SK-N-SH (cell line): ENCODE measurements around the gene FDXACB1. TPM values are rescaled to one million over a fixed set of nuclear protein-coding genes. Genes with fewer than 3 reads are reported as not detected.

Experiments used
- CTCF ChIA-PET: fragments of 300-600, 350-600 bp; formaldehyde crosslinking; extraction: SDS; loops from one replicate; lab custom pipeline; 2021; lab: Yijun Ruan, JAX
- POLR2A ChIA-PET: fragments of 350-600 bp; sonication (Branson Sonifier 250); formaldehyde crosslinking; extraction: SDS; loops from one replicate; lab custom pipeline; 2020; ENCODE audit warnings: antibody characterized with exemption, inconsistent platforms; lab: Yijun Ruan, JAX
- DNase-seq: peaks from one replicate; pipeline ENCODE4 v3.0.0; 2012
- H2AFZ ChIP-seq: fragments of 200-600 bp; sonication (generic); 2 replicates; pipeline ENCODE4 v1.8.1; 2016; ENCODE audit warnings: antibody characterized with exemption, mild to moderate bottlenecking, low read depth
- H3F3A ChIP-seq: fragments of 200-600 bp; sonication (generic); replicated peaks from 2 replicates; pipeline ENCODE3; 2016; ENCODE audit warnings: antibody characterized with exemption, mild to moderate bottlenecking; ENCODE audit not compliant: insufficient read depth
- H3K27ac ChIP-seq, 2 experiments: fragments of 200-500 bp in 1 of 2; fragments of 200-600 bp in 1 of 2; sonication (Bioruptor generic) in 1 of 2; sonication (generic), shearing (Covaris generic) in 1 of 2; 2 replicates each; pipeline versions ENCODE4 v1.5.1 to v1.6.1; 2014 to 2016; ENCODE audit warnings: low read depth in 2 of 2, inconsistent platforms in 1 of 2, low read length in 1 of 2, mild to moderate bottlenecking in 1 of 2, mixed read lengths in 1 of 2
- H3K27me3 ChIP-seq: fragments of 200-600 bp; sonication (generic), shearing (Covaris generic); 2 replicates; pipeline ENCODE4 v1.6.1; 2016; ENCODE audit warnings: mixed run types; ENCODE audit not compliant: insufficient read depth
- H3K36me3 ChIP-seq, 2 experiments: fragments of 200-500 bp in 1 of 2; fragments of 200-600 bp in 1 of 2; sonication (Bioruptor generic) in 1 of 2; sonication (generic) in 1 of 2; replicated peaks in 1 of 2; 2 replicates each; pipeline versions ENCODE3 to v1.5.1; 2014 to 2016; ENCODE audit warnings: low read length in 1 of 2, mild to moderate bottlenecking in 1 of 2; ENCODE audit not compliant: insufficient read depth in 2 of 2, control insufficient read depth in 1 of 2
- H3K4me1 ChIP-seq, 2 experiments: fragments of 200-500 bp in 1 of 2; fragments of 200-600 bp in 1 of 2; sonication (Bioruptor generic) in 1 of 2; sonication (generic), shearing (Covaris generic) in 1 of 2; 2 replicates each; pipeline versions ENCODE4 v1.5.1 to v1.6.1; 2014 to 2016; ENCODE audit warnings: low read depth in 1 of 2, low read length in 1 of 2, mixed run types in 1 of 2; ENCODE audit not compliant: insufficient read depth in 2 of 2, control insufficient read depth in 1 of 2
- H3K4me2 ChIP-seq: fragments of 200-600 bp; sonication (generic), shearing (Covaris generic); 2 replicates; pipeline ENCODE4 v1.6.1; 2017; ENCODE audit warnings: mixed run types
- H3K4me3 ChIP-seq, 2 experiments: fragments of 200-500 bp in 1 of 2; fragments of 200-600 bp in 1 of 2; sonication (Bioruptor generic) in 1 of 2; sonication (generic), shearing (Covaris generic) in 1 of 2; 2 replicates each; pipeline versions ENCODE4 v1.5.1 to v1.8.1; 2014 to 2016; ENCODE audit warnings: low read depth in 2 of 2, inconsistent platforms in 1 of 2, low read length in 1 of 2, mild to moderate bottlenecking in 1 of 2, mixed read lengths in 1 of 2, moderate library complexity in 1 of 2
- H3K79me2 ChIP-seq: fragments of 200-600 bp; sonication (generic); 2 replicates; pipeline ENCODE4 v1.8.1; 2017; ENCODE audit warnings: mild to moderate bottlenecking; ENCODE audit not compliant: insufficient read depth
- H3K9ac ChIP-seq: fragments of 200-600 bp; sonication (generic); 2 replicates; pipeline ENCODE4 v1.6.1; 2017; ENCODE audit warnings: mixed run types
- H3K9me2 ChIP-seq: fragments of 200-600 bp; sonication (generic); 2 replicates; pipeline ENCODE4 v1.6.1; 2017; ENCODE audit warnings: mixed run types
- H3K9me3 ChIP-seq: fragments of 200-600 bp; sonication (generic); 2 replicates; pipeline ENCODE4 v1.6.1; 2017; ENCODE audit warnings: mixed run types, mild to moderate bottlenecking, moderate library complexity
- H4K20me1 ChIP-seq: fragments of 200-600 bp; sonication (generic); 2 replicates; pipeline ENCODE4 v1.6.1; 2017; ENCODE audit warnings: mild to moderate bottlenecking, mixed run types; ENCODE audit not compliant: insufficient read depth
- EP300 ChIP-seq, 2 experiments: IDR thresholded peaks; 2 replicates each; pipeline versions ENCODE4 v1.4.0 to v1.6.1; 2012; ENCODE audit warnings: borderline replicate concordance in 1 of 2, low read depth in 1 of 2, low read length in 1 of 2
- FOSL2 ChIP-seq: IDR thresholded peaks from 2 replicates; pipeline ENCODE4 v1.4.0; 2012; ENCODE audit warnings: low read depth, mild to moderate bottlenecking, moderate library complexity, borderline replicate concordance
- FOXM1 ChIP-seq: IDR thresholded peaks from 2 replicates; pipeline ENCODE4 v1.4.0; 2012; ENCODE audit warnings: low read depth, mild to moderate bottlenecking
- GABPA ChIP-seq: IDR thresholded peaks from 2 replicates; pipeline ENCODE4 v1.4.0; 2012; ENCODE audit warnings: low read depth, mild to moderate bottlenecking
- GATA2 ChIP-seq: sonication (generic); formaldehyde crosslinking; IDR thresholded peaks from 2 replicates; pipeline ENCODE4 v1.5.0; 2020; ENCODE audit warnings: mild to moderate bottlenecking, missing genetic modification reagents
- JUND ChIP-seq: IDR thresholded peaks from 2 replicates; pipeline ENCODE4 v1.4.0; 2012
- MXI1 ChIP-seq: IDR thresholded peaks from 2 replicates; pipeline ENCODE4 v1.6.1; 2012; ENCODE audit warnings: mild to moderate bottlenecking, low read depth, low read length, improper control_type of control experiment
- NRF1 ChIP-seq: IDR thresholded peaks from 2 replicates; pipeline ENCODE4 v1.6.1; 2012; ENCODE audit warnings: low read depth, mild to moderate bottlenecking, low read length
- POLR2AphosphoS5 ChIP-seq: IDR thresholded peaks from 2 replicates; pipeline ENCODE4 v1.6.1; 2012; ENCODE audit warnings: low read depth, low read length
- RAD21 ChIP-seq: IDR thresholded peaks from 2 replicates; pipeline ENCODE4 v1.6.1; 2012; ENCODE audit warnings: mild to moderate bottlenecking, low read length
- RFX5 ChIP-seq: IDR thresholded peaks from 2 replicates; pipeline ENCODE4 v1.6.1; 2012; ENCODE audit warnings: mild to moderate bottlenecking, improper control_type of control experiment, low read length
- TCF12 ChIP-seq: IDR thresholded peaks from 2 replicates; pipeline ENCODE4 v1.4.0; 2012
- WGBS: methylation state at CpG from one replicate; pipeline ENCODE4 v1.1.6; 2017; ENCODE audit warnings: low lambda C conversion rate; 5-methylcytosine and 5-hydroxymethylcytosine counted together
- polyA plus RNA-seq, 3 experiments: library from polyadenylated mRNA; depleted of rRNA; stranded (reverse); fragments of >200 nt; gene quantifications; 2 replicates each; pipeline ENCODE4 v1.2.3, GENCODE V29; 2012
- TF ChIP-seq, protein P1 (sequence below): IDR thresholded peaks from 2 replicates; pipeline ENCODE4 v1.4.0; 2012; ENCODE audit warnings: low read depth, borderline replicate concordance
- TF ChIP-seq, protein P2 (sequence below): IDR thresholded peaks from 2 replicates; pipeline ENCODE4 v1.6.1; 2012; ENCODE audit warnings: mild to moderate bottlenecking, low read depth, low read length, moderate library complexity
- TF ChIP-seq, protein P3 (sequence below): fragments of 150-350 bp; IDR thresholded peaks from 2 replicates; pipeline ENCODE4 v1.6.1; 2017; ENCODE audit warnings: antibody characterized with exemption, low read length, low read depth, borderline replicate concordance
- TF ChIP-seq, protein P4 (sequence below): fragments of 200-600 bp; sonication (generic); IDR thresholded peaks from 2 replicates; pipeline ENCODE4 v1.6.1; 2017; ENCODE audit warnings: antibody characterized with exemption, mild to moderate bottlenecking, moderate library complexity

The FDXACB1 gene
- polyA plus RNA-seq, 1 of the 3 experiments (the other 2 are of a cell fraction): 2.8 TPM

DNA sequence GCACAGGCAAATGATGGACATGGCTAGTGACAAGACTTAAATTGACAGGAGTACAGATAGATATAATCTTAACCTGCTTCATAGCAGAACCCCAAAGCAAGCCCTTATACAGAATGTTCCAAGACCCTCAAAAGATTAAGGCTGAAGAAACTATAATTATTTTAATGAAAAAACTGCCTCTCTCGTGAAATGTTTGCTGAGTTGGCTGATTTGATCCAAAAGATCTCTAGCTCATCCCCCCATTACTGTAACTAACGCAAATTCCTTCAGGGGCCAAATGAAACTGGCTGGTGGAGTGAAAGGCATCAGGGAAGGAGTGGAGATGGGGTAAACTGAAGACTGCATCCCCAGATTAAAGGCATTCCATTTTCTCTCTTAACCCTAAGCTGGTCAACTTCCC is 26.9 kb downstream of the FDXACB1 start:
- Histone ChIP-seq H3K4me3 (no peak overlapping the region), H3K36me3 (peaks cover 24 to 33% of the 10 kb centered on the region in 2 experiments), H3K27me3 (no peaks in the 10 kb centered on the region), H3K4me2 (no peak overlapping the region), H3K9me3 (no peaks in the 10 kb centered on the region), H3K9me2 (no peaks in the 10 kb centered on the region), H3K4me1 (peaks cover 3 to 8% of the 10 kb centered on the region in 2 experiments; a peak in 3 of 4 replicates), H3K9ac (no peak overlapping the region), H3K79me2 (no peaks in the 10 kb centered on the region), H2AFZ (no peak overlapping the region), H4K20me1 (no peaks in the 10 kb centered on the region), H3K27ac (no peak overlapping the region), H3F3A (peaks cover 18% of the 10 kb centered on the region)
- DNase-seq: no peak
- 76% methylated on average over 2 of the region's 2 CpGs for WGBS
- ChIA-PET POLR2A (no interaction called here), CTCF (interaction anchor here (0.8 to 2.2 kb wide), 6 partner anchors 9 to 397 kb away, joined by 3 to 6 read pairs (median 4); no protein-coding TSS in a partner anchor)
- TF ChIP-seq JUND: no peak
- no peak for TF ChIP-seq FOXM1
- TF ChIP-seq, protein P1, sequence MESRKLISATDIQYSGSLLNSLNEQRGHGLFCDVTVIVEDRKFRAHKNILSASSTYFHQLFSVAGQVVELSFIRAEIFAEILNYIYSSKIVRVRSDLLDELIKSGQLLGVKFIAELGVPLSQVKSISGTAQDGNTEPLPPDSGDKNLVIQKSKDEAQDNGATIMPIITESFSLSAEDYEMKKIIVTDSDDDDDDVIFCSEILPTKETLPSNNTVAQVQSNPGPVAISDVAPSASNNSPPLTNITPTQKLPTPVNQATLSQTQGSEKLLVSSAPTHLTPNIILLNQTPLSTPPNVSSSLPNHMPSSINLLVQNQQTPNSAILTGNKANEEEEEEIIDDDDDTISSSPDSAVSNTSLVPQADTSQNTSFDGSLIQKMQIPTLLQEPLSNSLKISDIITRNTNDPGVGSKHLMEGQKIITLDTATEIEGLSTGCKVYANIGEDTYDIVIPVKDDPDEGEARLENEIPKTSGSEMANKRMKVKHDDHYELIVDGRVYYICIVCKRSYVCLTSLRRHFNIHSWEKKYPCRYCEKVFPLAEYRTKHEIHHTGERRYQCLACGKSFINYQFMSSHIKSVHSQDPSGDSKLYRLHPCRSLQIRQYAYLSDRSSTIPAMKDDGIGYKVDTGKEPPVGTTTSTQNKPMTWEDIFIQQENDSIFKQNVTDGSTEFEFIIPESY: no peak
- TF ChIP-seq RAD21: no peak
- no peak for TF ChIP-seq EP300 (IDR thresholded peaks at IDR 0.05; ENCODE audit: borderline replicate concordance in 1 of 2, low read depth in 1 of 2, low read length in 1 of 2)
- TF ChIP-seq POLR2AphosphoS5: no peak
- no peak for TF ChIP-seq NRF1
- TF ChIP-seq TCF12: no peak
- TF ChIP-seq, protein P2, sequence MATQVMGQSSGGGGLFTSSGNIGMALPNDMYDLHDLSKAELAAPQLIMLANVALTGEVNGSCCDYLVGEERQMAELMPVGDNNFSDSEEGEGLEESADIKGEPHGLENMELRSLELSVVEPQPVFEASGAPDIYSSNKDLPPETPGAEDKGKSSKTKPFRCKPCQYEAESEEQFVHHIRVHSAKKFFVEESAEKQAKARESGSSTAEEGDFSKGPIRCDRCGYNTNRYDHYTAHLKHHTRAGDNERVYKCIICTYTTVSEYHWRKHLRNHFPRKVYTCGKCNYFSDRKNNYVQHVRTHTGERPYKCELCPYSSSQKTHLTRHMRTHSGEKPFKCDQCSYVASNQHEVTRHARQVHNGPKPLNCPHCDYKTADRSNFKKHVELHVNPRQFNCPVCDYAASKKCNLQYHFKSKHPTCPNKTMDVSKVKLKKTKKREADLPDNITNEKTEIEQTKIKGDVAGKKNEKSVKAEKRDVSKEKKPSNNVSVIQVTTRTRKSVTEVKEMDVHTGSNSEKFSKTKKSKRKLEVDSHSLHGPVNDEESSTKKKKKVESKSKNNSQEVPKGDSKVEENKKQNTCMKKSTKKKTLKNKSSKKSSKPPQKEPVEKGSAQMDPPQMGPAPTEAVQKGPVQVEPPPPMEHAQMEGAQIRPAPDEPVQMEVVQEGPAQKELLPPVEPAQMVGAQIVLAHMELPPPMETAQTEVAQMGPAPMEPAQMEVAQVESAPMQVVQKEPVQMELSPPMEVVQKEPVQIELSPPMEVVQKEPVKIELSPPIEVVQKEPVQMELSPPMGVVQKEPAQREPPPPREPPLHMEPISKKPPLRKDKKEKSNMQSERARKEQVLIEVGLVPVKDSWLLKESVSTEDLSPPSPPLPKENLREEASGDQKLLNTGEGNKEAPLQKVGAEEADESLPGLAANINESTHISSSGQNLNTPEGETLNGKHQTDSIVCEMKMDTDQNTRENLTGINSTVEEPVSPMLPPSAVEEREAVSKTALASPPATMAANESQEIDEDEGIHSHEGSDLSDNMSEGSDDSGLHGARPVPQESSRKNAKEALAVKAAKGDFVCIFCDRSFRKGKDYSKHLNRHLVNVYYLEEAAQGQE: no peak
- no peak for TF ChIP-seq MXI1
- no peak for TF ChIP-seq GATA2 (CRISPR knock-in tag)
- TF ChIP-seq FOSL2: no peak

DNA sequence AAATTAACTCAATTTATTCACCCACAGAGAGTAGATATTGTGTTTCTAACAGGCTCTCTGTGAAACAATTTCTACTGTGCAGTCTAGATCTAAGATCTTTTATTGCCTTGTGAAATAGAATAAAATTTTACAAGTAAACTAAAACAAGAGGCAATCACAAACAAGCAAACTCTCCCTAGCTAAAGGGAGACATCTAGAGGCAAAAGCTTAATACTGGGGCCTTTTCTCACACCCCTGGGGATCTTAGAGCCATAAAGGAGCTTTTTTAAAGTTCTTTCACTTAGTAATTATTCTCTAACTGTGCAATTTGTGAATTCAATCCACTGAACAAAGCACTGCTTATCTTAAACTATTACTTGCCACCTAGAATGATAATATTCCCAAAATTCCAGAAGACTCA is 27.3 kb downstream of the FDXACB1 start:
- Histone ChIP-seq H3K27me3 (no peaks in the 10 kb centered on the region), H3K9me3 (no peaks in the 10 kb centered on the region), H3K36me3 (peaks cover 23 to 32% of the 10 kb centered on the region in 2 experiments), H3K4me2 (no peak overlapping the region), H3K9ac (no peak overlapping the region), H3K4me1 (peaks cover 6 to 13% of the 10 kb centered on the region in 2 experiments; a peak in 3 of 4 replicates), H4K20me1 (no peaks in the 10 kb centered on the region), H2AFZ (no peak overlapping the region), H3F3A (peaks cover 22% of the 10 kb centered on the region), H3K4me3 (no peak overlapping the region), H3K27ac (no peak overlapping the region), H3K79me2 (no peaks in the 10 kb centered on the region), H3K9me2 (no peaks in the 10 kb centered on the region)
- CTCF ChIA-PET: interaction anchor here (0.8 to 2.7 kb wide), 7 partner anchors 9 to 396 kb away, joined by 3 to 9 read pairs (median 4); no protein-coding TSS in a partner anchor
- POLR2A ChIA-PET: no interaction called here
- peak; percentile 17 for DNase-seq
- TF ChIP-seq RAD21: peak; percentile 60
- TF ChIP-seq, protein P1: no peak
- TF ChIP-seq, protein P3, sequence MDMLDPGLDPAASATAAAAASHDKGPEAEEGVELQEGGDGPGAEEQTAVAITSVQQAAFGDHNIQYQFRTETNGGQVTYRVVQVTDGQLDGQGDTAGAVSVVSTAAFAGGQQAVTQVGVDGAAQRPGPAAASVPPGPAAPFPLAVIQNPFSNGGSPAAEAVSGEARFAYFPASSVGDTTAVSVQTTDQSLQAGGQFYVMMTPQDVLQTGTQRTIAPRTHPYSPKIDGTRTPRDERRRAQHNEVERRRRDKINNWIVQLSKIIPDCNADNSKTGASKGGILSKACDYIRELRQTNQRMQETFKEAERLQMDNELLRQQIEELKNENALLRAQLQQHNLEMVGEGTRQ: no peak
- TF ChIP-seq RFX5: no peak
- TF ChIP-seq, protein P4, sequence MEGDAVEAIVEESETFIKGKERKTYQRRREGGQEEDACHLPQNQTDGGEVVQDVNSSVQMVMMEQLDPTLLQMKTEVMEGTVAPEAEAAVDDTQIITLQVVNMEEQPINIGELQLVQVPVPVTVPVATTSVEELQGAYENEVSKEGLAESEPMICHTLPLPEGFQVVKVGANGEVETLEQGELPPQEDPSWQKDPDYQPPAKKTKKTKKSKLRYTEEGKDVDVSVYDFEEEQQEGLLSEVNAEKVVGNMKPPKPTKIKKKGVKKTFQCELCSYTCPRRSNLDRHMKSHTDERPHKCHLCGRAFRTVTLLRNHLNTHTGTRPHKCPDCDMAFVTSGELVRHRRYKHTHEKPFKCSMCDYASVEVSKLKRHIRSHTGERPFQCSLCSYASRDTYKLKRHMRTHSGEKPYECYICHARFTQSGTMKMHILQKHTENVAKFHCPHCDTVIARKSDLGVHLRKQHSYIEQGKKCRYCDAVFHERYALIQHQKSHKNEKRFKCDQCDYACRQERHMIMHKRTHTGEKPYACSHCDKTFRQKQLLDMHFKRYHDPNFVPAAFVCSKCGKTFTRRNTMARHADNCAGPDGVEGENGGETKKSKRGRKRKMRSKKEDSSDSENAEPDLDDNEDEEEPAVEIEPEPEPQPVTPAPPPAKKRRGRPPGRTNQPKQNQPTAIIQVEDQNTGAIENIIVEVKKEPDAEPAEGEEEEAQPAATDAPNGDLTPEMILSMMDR: peak; percentile 56
- TF ChIP-seq GABPA: no peak
